ES-I3 (cell line): ENCODE results near the gene GIPC2.
"Not testable (repeated sequence)": the region's sequence is repeated elsewhere in the genome, so short reads cannot be mapped to it uniquely, and the experiment has no call there.

Experiments
- H3K36me3 ChIP-seq: 2 replicates; pipeline ENCODE4 v1.6.1; 2013; ENCODE audit warnings: mild to moderate bottlenecking, low read length, control low read depth, moderate library complexity; ENCODE audit not compliant: insufficient read depth
- H3K4me1 ChIP-seq: 2 replicates; pipeline ENCODE4 v1.6.1; 2013; ENCODE audit warnings: mild to moderate bottlenecking, control low read depth, low read length; ENCODE audit not compliant: insufficient read depth
- H3K9ac ChIP-seq: 2 replicates; pipeline ENCODE4 v1.6.1; 2013; ENCODE audit warnings: low read depth, mild to moderate bottlenecking, low read length, moderate library complexity
- H3K9me3 ChIP-seq: 2 replicates; pipeline ENCODE4 v1.6.1; 2013; ENCODE audit warnings: mild to moderate bottlenecking, low read length, moderate library complexity; ENCODE audit not compliant: control insufficient read depth, insufficient read depth

GIPC2 gene

GRCh38 chr1:78015148-78015547 lies 30.6 kb upstream of the GIPC2 start:
- Histone ChIP-seq H3K9ac (no peak overlapping the region), H3K36me3 (no peaks in the 10 kb centered on the region), H3K4me1 (no peaks in the 10 kb centered on the region), H3K9me3 (no peaks in the 10 kb centered on the region)

- no peaks in the 10 kb centered on the region for H3K36me3 ChIP-seq
- H3K9ac ChIP-seq: no peak overlapping the region
- H3K9me3 ChIP-seq: no peaks in the 10 kb centered on the region
- no peaks in the 10 kb centered on the region for H3K4me1 ChIP-seq
Observed at GRCh38 chr1:78019024-78019423, 26.7 kb upstream of the GIPC2 start.

DNA sequence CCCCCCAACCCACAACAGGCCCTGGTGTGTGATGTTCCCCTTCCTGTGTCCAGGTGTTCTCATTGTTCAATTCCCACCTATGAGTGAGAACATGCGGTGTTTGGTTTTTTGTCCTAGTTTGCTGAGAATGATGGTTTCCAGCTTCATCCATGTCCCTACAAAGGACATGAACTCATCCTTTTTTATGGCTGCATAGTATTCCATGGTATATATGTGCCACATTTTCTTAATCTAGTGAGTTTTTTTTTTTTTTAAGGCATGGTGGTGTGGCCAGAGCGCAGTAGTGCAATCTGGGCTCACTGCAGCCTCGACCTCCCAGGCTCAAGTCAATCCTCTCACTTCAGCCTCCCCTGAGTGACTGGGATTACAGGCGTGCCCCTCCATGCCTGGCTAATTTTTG lies 24.6 kb upstream of the GIPC2 start:
- not testable (repeated sequence) for H3K36me3 ChIP-seq, H3K9me3 ChIP-seq, H3K4me1 ChIP-seq, H3K9ac ChIP-seq

DNA sequence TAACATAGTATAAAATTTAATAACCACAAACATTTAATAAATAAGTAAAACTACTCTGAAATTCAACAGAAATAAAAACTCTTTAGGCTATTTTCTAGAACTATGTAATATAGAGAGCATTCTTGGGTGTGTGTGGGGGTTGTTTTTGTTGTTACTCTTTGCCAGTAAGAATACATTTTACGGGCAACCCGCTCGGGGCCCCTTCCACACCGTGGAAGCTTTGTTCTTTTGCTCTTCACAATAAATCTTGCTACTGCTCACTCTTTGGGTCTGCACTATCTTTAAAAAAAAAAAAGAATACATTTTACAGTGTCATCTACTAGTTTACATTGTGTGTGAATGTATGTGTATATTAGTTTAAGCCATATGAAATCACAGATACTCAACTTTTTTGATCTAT lies 16.0 kb upstream of the GIPC2 start:
- Histone ChIP-seq H3K4me1 (no peaks in the 10 kb centered on the region), H3K36me3 (no peaks in the 10 kb centered on the region), H3K9ac (no peak overlapping the region), H3K9me3 (no peaks in the 10 kb centered on the region)

DNA sequence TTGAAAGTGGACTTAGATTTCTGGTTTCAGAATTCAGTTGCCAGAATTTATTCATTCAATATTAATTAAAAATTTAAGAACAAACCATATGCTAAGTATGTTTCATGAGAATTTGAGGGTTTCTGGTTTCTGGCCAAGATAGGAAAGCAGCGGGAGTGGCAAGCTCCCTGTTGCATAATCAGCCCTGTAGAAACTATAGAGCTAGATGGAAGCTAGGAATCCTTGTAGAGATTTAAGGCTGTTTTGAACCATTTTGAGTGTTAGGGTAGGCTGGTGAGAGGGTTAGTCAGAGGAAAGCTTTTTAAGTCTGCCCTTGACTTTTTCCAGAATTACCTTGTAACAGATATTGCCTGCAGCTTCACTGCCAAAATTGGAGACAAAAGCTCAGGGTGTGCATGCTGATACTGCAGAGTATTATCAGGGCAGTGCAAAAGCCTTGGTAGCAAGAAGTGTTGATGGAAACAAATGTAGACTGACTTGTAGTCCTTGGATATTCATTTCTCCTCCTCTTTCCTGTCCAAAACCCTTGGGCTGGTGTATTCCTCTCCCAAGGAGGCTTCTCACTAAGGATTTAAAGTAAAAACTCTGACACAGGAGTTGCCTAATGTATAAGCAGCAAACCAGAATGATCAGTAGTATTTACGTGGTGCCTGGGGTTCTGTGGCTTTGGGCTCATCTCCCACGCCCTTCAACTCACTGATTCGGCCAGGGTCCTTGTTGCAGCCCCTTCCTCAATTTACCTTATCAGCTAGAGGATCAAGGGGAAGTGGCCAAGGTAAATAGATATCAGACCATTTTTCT lies 12.6 kb upstream of the GIPC2 start:
- no peaks in the 10 kb centered on the region for H3K36me3 ChIP-seq
- no peak overlapping the region for H3K9ac ChIP-seq
- H3K9me3 ChIP-seq: no peaks in the 10 kb centered on the region
- H3K4me1 ChIP-seq: no peaks in the 10 kb centered on the region

- no peaks in the 10 kb centered on the region for H3K36me3 ChIP-seq
- H3K4me1 ChIP-seq: no peaks in the 10 kb centered on the region
- H3K9ac ChIP-seq: no peak overlapping the region
- H3K9me3 ChIP-seq: no peaks in the 10 kb centered on the region
Observed at GRCh38 chr1:78033797-78034172, 12.0 kb upstream of the GIPC2 start.

- Histone ChIP-seq H3K9ac (no peak overlapping the region), H3K4me1 (no peaks in the 10 kb centered on the region), H3K36me3 (no peaks in the 10 kb centered on the region), H3K9me3 (no peaks in the 10 kb centered on the region)
Observed at GRCh38 chr1:78035121-78035520, 10.6 kb upstream of the GIPC2 start.

- no peaks in the 10 kb centered on the region for H3K9me3 ChIP-seq
- H3K9ac ChIP-seq: no peak overlapping the region
- no peaks in the 10 kb centered on the region for H3K36me3 ChIP-seq
- no peaks in the 10 kb centered on the region for H3K4me1 ChIP-seq
Observed at GRCh38 chr1:78036450-78036849, 9.3 kb upstream of the GIPC2 start.

- H3K9ac ChIP-seq: no peak overlapping the region
Observed at GRCh38 chr1:78038071-78038470, 7.7 kb upstream of the GIPC2 start.

GRCh38 chr1:78038491-78038939 lies 7.3 kb upstream of the GIPC2 start:
- no peak overlapping the region for H3K9ac ChIP-seq
- no peaks in the 10 kb centered on the region for H3K9me3 ChIP-seq
- no peaks in the 10 kb centered on the region for H3K4me1 ChIP-seq
- no peaks in the 10 kb centered on the region for H3K36me3 ChIP-seq

More at GRCh38 chr1:78038071-78038470, 7.7 kb upstream of the GIPC2 start:
- no peaks in the 10 kb centered on the region for H3K9me3 ChIP-seq
- no peaks in the 10 kb centered on the region for H3K36me3 ChIP-seq
- H3K4me1 ChIP-seq: no peaks in the 10 kb centered on the region

- Histone ChIP-seq H3K36me3 (no peaks in the 10 kb centered on the region), H3K4me1 (no peaks in the 10 kb centered on the region; the same call in 1 of the 2 replicates), H3K9ac (no peak overlapping the region), H3K9me3 (no peaks in the 10 kb centered on the region)
Observed at GRCh38 chr1:78040484-78041089, 5.2 kb upstream of the GIPC2 start.

DNA sequence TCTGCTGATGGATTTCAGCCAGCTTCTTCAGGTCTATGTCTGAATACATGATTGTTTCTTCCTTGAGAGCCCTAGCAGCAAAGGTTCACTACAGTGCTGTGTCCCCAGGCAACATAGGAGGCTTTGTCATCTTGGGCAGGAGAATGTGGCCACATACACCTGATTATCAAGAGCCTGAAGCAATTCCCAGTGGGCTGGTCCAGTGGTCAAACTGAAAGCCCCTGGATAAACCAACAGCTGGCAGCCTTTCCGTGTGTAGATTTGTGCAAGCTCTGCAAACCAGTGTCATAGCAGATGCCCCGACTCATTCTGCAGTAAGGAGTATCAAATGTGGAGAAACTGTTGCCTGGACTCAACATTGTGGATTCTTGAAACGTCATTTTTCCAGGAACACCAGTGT lies 2.3 kb upstream of the GIPC2 start:
- H3K4me1 ChIP-seq: peaks cover 3% of the 10 kb centered on the region
- no peaks in the 10 kb centered on the region for H3K9me3 ChIP-seq
- no peak overlapping the region for H3K9ac ChIP-seq
- no peaks in the 10 kb centered on the region for H3K36me3 ChIP-seq

DNA sequence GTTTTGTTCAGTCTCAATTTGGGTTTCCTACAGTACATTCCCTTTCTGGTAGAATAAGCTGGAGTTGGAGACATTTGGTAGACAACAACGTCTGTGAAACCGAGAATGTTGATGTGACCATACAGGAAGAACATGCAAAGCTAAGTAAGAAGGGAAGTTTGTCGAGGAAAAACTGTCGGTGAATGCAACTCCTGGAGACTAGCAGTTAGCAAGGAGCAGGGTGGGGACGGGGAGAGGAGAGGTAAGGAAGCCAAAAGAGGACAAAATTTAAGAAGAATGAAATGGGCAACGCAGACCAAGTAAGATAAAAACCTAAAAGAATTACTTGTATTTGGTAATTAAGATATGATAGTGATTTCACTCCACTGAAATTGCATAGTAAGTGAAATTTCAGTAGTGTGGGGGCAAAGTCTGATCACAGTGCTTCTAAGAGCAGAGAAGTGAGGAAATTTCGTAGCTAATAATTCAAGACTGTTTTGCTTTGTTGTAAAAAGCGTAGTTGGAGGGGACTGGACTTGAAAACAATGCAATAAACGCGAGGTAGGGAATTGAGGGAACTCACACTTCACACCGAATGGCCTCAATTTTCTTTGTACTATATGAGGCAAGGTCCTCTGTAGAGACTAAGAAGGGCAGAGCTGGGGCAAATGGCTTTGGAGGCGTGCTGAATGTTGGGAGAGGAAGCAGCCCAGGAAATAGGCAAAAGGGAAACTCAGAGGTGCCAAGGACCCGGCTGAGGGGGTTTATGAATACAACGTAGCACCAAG lies 787 bp upstream of the GIPC2 start:
- no peaks in the 10 kb centered on the region for H3K9me3 ChIP-seq
- peak overlapping the region; percentile 81 for H3K9ac ChIP-seq
- H3K36me3 ChIP-seq: no peaks in the 10 kb centered on the region
- peaks cover 3% of the 10 kb centered on the region for H3K4me1 ChIP-seq

DNA sequence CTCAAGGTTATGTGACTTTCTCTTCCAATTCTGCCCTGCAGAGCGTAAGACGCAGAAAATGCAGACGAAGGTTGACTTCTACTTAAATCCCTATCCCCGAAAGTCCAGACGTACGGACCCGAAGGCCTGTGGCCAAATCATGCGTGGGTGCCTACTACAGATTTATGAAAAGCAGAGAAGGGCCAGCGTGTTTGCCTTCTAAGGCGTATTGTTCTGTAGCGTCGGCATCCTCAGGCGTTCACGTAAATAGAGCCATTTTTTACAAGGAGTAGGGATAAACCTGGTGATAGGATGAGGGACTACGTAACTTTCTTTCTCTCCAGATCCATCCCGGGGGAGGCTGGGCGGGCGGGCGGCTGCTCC lies 222 bp upstream of the GIPC2 start:
- H3K9me3 ChIP-seq: no peaks in the 10 kb centered on the region
- H3K4me1 ChIP-seq: peaks cover 3% of the 10 kb centered on the region
- H3K36me3 ChIP-seq: no peaks in the 10 kb centered on the region
- H3K9ac ChIP-seq: peak overlapping the region; percentile 81

DNA sequence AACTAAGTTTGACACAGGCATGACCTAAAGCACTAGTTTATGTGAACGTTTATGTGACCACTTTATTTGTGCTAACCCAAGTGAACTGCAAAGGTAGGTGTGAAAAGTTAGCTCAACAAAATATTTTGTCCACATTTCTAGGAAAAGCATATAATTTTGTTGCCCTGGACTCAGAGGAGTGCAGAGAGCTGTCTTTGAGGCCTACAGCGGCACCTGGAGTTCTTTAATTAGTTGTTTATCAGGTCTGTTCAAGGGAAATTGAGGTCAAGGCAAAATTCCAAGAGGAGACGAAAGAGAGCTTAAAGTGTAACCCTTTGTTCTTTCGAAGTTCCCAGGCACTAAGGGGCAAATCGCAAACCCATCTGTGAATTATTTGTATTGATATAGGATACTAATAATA lies 1.3 kb downstream of the GIPC2 start:
- Histone ChIP-seq H3K4me1 (peaks cover 3% of the 10 kb centered on the region), H3K36me3 (no peaks in the 10 kb centered on the region), H3K9ac (peak overlapping the region; percentile 81; the same call in 1 of the 2 replicates), H3K9me3 (no peaks in the 10 kb centered on the region)
